ENCODE data around the gene RNF215. TPM values are rescaled to one million over a fixed set of nuclear protein-coding genes. Genes with fewer than 3 reads are reported as not detected.
"Not testable (repeated sequence)": the region's sequence is repeated elsewhere in the genome, so short reads cannot be mapped to it uniquely, and the experiment has no call there.

RNF215 gene
- total RNA-seq, 1 experiment from 2014 or later: 4.1 TPM

DNA sequence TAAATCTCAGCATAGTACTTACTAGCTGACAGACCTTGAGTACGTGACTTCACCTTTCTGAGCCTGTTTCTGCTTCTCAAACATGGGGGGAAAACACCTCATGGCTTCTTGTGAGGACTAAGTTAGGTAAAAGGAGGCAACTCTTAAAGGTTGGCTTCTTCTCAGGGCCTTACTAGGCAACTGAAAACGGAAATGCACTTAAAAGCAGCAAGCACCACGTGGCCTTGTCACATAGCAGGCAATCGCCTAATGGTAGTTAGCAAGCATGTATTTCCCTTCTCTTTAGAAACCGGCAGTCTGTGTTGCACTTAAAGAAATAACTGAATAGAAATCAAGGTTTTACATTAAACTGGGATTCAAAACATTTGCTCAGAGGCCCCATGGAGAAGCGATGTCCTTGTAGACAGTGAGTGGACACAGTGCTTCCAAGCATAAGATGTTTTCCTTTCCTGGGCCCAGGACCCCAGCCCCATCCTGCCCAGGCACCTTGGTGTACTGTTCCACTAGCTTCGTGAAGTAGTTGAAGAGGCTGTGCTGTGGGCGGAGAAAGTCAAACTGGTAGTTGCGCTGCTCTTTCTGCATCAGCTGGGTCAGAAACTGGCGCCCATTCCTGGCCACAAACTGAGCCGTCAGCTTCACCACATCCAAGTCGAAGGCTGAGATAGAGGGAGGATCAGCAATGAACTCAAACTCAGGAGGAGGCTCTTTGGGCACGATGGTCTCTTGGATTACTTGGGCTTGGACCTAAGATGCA, 42.6 kb downstream of the RNF215 start:
- Histone ChIP-seq H3K36me3 (peaks cover 68% of the 10 kb centered on the region), H3K27ac (no peak overlapping the region), H3K27me3 (no peaks in the 10 kb centered on the region), H3K4me1 (no peaks in the 10 kb centered on the region), H3K9me3 (replicated peaks) (no peaks in the 10 kb centered on the region), H3K4me3 (no peak overlapping the region)
- DNase-seq: no peak

DNA sequence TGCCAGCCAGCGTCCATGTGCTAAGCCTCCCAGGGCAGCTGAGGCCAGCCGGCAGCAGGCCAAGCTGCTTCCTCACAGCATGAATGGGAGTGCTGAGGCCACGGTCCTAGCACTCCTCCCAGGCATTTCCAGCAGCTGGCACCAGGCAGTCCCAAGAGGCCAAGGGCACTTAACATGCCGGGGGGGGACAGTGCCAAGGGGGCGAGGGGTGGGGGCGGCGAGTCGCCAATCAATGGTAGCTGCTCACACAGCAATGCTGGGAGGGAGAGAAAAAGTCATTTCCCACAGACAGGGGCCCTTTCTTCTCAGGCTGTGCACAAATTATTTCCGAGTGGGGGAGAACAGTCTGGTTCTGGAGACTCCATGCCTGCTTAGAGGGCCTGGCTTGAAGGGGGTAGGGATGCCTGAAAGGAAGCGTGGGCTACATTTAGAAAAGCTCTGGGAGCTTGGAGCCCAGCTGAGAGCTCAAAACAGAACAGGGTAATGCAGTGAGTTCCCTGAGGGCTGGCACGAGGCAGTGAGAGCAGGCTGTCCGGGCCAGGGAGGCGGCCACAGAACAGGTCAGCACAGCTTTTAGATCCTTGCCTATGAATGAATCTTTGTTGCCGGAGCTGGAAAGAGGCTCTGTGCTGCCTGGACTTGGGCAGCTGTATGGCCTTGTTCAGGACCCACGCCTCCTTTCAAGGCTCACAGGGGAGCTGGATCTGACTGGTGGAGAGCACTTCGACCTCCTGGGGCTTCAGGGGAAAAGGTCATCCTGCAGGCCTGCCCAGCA, 46.1 kb downstream of the RNF215 start:
- H3K36me3 ChIP-seq: peaks cover 78% of the 10 kb centered on the region
- no peaks in the 10 kb centered on the region for H3K4me1 ChIP-seq
- no peak overlapping the region for H3K27ac ChIP-seq
- no peak overlapping the region for H3K4me3 ChIP-seq
- H3K27me3 ChIP-seq: no peaks in the 10 kb centered on the region
- DNase-seq: no peak
- H3K9me3 ChIP-seq (replicated peaks): no peaks in the 10 kb centered on the region

GRCh38 chr22:30338802-30339201, 48.4 kb downstream of the RNF215 start:
- Histone ChIP-seq H3K36me3 (peaks cover 78% of the 10 kb centered on the region), H3K4me1 (no peaks in the 10 kb centered on the region), H3K27me3 (no peaks in the 10 kb centered on the region), H3K9me3 (replicated peaks) (no peaks in the 10 kb centered on the region), H3K4me3 (no peak overlapping the region), H3K27ac (no peak overlapping the region)
- DNase-seq: no peak

GRCh38 chr22:30338341-30338740, 48.9 kb downstream of the RNF215 start:
- H3K36me3 ChIP-seq: peaks cover 78% of the 10 kb centered on the region
- H3K9me3 ChIP-seq (replicated peaks); H3K27ac ChIP-seq; H3K27me3 ChIP-seq; H3K4me3 ChIP-seq; DNase-seq; H3K4me1 ChIP-seq: not testable (repeated sequence)

- Histone ChIP-seq H3K27me3 (no peaks in the 10 kb centered on the region), H3K36me3 (peaks cover 74% of the 10 kb centered on the region), H3K4me1 (no peaks in the 10 kb centered on the region), H3K4me3 (no peak overlapping the region), H3K27ac (no peak overlapping the region), H3K9me3 (replicated peaks) (no peaks in the 10 kb centered on the region)
- DNase-seq: no peak
These were observed 49.8 kb downstream of the RNF215 start for GRCh38 chr22:30337461-30337778.

DNA sequence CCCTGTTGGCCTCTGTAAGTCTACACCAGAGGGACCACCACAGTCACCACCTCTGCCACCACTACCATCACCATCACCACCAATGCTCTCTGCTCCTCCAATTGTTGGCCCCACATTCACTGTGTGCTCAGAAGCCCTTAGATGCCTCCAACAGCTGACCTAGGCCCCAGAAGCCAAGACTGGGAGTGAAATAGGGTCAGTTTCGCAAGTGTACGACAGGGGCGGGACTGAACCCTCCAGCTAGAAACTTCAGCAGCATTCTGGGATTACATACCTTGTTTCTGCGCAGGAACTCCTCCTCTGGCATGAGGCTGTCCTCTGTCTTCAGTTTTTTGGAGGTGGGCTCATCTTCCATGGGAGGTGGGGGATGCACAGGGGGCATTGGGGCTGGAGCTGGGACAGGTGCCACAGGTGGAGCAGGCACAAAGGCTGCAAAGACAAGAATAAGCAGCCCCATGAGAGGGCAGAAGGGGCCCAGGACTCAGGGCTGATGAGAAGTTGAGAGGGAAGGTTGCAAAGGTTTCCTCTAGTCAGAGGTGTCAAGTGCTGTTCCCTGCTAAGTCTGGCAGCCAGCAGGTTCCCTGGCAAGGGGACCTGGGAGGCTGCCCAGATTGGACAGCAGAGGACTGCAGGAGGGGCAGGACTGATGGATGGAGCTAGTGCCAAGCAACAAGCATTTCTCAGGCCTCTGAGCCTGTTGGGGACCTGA, 50.3 kb downstream of the RNF215 start:
- Histone ChIP-seq H3K27me3 (no peaks in the 10 kb centered on the region), H3K9me3 (replicated peaks) (no peaks in the 10 kb centered on the region), H3K4me1 (no peaks in the 10 kb centered on the region), H3K4me3 (no peak overlapping the region), H3K27ac (no peak overlapping the region), H3K36me3 (peaks cover 74% of the 10 kb centered on the region)
- no peak for DNase-seq

GRCh38 chr22:30335236-30335635, 52.0 kb downstream of the RNF215 start:
- Histone ChIP-seq H3K4me1 (no peaks in the 10 kb centered on the region), H3K9me3 (replicated peaks) (no peaks in the 10 kb centered on the region), H3K27ac (no peak overlapping the region), H3K4me3 (no peak overlapping the region), H3K27me3 (no peaks in the 10 kb centered on the region), H3K36me3 (peaks cover 80% of the 10 kb centered on the region)
- DNase-seq: no peak

- H3K9me3 ChIP-seq (replicated peaks): no peaks in the 10 kb centered on the region
- no peak overlapping the region for H3K4me3 ChIP-seq
- no peak for DNase-seq
- no peaks in the 10 kb centered on the region for H3K4me1 ChIP-seq
- H3K36me3 ChIP-seq: peaks cover 77% of the 10 kb centered on the region
- no peak overlapping the region for H3K27ac ChIP-seq
- no peaks in the 10 kb centered on the region for H3K27me3 ChIP-seq
These were observed 52.6 kb downstream of the RNF215 start for GRCh38 chr22:30334646-30335045.

DNA sequence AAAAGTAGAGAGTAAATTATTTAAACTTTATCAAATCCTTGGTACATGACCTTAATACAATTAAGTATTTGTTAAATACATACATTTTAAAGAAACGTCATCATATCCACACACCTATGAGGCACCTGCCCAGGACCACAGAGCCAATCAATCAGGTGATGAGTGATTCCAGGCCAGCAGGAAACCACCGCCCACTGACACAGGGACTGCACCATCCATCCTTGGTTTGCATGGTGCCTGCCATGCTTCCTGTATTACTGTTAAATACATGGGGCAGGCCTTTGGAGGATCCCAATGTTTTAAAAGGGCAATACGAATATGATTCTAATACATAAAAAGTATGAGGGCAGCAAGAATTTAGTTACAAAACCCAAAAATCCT, 53.5 kb downstream of the RNF215 start:
- Histone ChIP-seq H3K27ac (no peak overlapping the region), H3K4me1 (no peaks in the 10 kb centered on the region), H3K4me3 (no peak overlapping the region), H3K9me3 (replicated peaks) (no peaks in the 10 kb centered on the region), H3K27me3 (no peaks in the 10 kb centered on the region), H3K36me3 (peaks cover 73% of the 10 kb centered on the region)
- no peak for DNase-seq

GRCh38 chr22:30332994-30333706, 54.1 kb downstream of the RNF215 start:
- Histone ChIP-seq H3K27me3 (no peaks in the 10 kb centered on the region), H3K9me3 (replicated peaks) (no peaks in the 10 kb centered on the region), H3K4me1 (no peaks in the 10 kb centered on the region), H3K27ac (no peak overlapping the region), H3K36me3 (peaks cover 67% of the 10 kb centered on the region), H3K4me3 (no peak overlapping the region)
- no peak for DNase-seq

DNA sequence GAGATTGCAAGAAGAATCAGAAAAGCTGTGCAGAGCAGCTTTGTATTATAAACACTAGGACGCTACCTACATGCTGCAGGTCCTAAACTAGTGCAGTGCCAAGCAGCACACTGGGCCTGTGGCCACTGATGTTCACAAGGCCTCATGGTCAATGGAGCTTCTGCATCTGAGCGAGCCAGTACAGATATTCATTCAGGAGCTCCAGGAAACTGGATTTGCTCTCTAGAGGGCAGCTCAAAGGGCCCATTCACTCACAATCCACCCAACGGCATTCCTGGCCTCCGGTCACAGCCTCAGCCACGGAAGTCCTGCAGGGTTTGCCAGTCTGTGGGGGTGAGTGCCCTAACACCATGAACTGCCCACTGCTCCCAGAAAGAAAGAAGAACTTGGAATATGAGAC, 54.7 kb downstream of the RNF215 start:
- Histone ChIP-seq H3K4me1 (no peaks in the 10 kb centered on the region), H3K4me3 (no peak overlapping the region), H3K9me3 (replicated peaks) (no peaks in the 10 kb centered on the region), H3K36me3 (peaks cover 63% of the 10 kb centered on the region), H3K27ac (no peak overlapping the region), H3K27me3 (no peaks in the 10 kb centered on the region)
- no peak for DNase-seq

Other genes starting within 250 kb of the RNF215 start
- gene LIF, start 140.7 kb downstream of the RNF215 start, total RNA-seq (2014; rRNA removed; shearing (Covaris generic)): 1.1 and 1.7 TPM in 2 replicates
- not detected in 2 replicates for gene OSM, start 120.6 kb downstream of the RNF215 start, total RNA-seq (2014; rRNA removed; shearing (Covaris generic))
- gene CASTOR1, start 97.9 kb downstream of the RNF215 start, total RNA-seq (2014; rRNA removed; shearing (Covaris generic)): 1.2 and 2.1 TPM in 2 replicates
- gene TBC1D10A, start 60.5 kb downstream of the RNF215 start, total RNA-seq (2014; rRNA removed; shearing (Covaris generic)): 4.8 and 5.8 TPM in 2 replicates
- gene SF3A1, start 30.5 kb downstream of the RNF215 start, total RNA-seq (2014; rRNA removed; shearing (Covaris generic)): 45.2 and 64.7 TPM in 2 replicates
- 1.2 TPM in 2 replicates for gene CCDC157, start 30.4 kb downstream of the RNF215 start, total RNA-seq (2014; rRNA removed; shearing (Covaris generic))
- 1.4 and 3.4 TPM in 2 replicates for gene SEC14L2, start 9.6 kb upstream of the RNF215 start, total RNA-seq (2014; rRNA removed; shearing (Covaris generic))
- gene MTFP1, start 38.4 kb upstream of the RNF215 start, total RNA-seq (2014; rRNA removed; shearing (Covaris generic)): 19.6 and 25.5 TPM in 2 replicates
- not detected in 2 replicates for gene SEC14L3, start 84.6 kb upstream of the RNF215 start, total RNA-seq (2014; rRNA removed; shearing (Covaris generic))
- gene SEC14L4, start 118.3 kb upstream of the RNF215 start, total RNA-seq (2014; rRNA removed; shearing (Covaris generic)): not detected in 2 replicates
- not detected in 2 replicates for gene SEC14L6, start 159.3 kb upstream of the RNF215 start, total RNA-seq (2014; rRNA removed; shearing (Covaris generic))
- not detected in 2 replicates for gene GAL3ST1, start 187.3 kb upstream of the RNF215 start, total RNA-seq (2014; rRNA removed; shearing (Covaris generic))
- 65.6 and 73.8 TPM in 2 replicates for gene PES1, start 204.5 kb upstream of the RNF215 start, total RNA-seq (2014; rRNA removed; shearing (Covaris generic))
- gene TCN2, start 219.8 kb upstream of the RNF215 start, total RNA-seq (2014; rRNA removed; shearing (Covaris generic)): 0.53 and 0.85 TPM in 2 replicates
- 1.0 and 1.1 TPM in 2 replicates for gene SLC35E4, start 248.4 kb upstream of the RNF215 start, total RNA-seq (2014; rRNA removed; shearing (Covaris generic))

All from SJCRH30 (cell line).